OCI-LY7 (cell line): ENCODE results near the gene TP63.

Source experiments
- EZH2phosphoT487 ChIP-seq: fragments of 200-600 bp; sonication (generic); IDR thresholded peaks from 2 replicates; pipeline ENCODE4 v1.6.1; 2018; ENCODE audit warnings: low read depth, borderline replicate concordance, mild to moderate bottlenecking, mixed run types, antibody characterized with exemption, low read length, moderate library complexity, mixed read lengths
- TF ChIP-seq, protein P1 (sequence below): fragments of 200-600 bp; sonication (generic); conservative IDR thresholded peaks from 2 replicates; pipeline ENCODE4 v1.5.1; 2014; ENCODE audit warnings: mild to moderate bottlenecking, antibody characterized with exemption, low read length, moderate library complexity, mixed read lengths

DNA sequence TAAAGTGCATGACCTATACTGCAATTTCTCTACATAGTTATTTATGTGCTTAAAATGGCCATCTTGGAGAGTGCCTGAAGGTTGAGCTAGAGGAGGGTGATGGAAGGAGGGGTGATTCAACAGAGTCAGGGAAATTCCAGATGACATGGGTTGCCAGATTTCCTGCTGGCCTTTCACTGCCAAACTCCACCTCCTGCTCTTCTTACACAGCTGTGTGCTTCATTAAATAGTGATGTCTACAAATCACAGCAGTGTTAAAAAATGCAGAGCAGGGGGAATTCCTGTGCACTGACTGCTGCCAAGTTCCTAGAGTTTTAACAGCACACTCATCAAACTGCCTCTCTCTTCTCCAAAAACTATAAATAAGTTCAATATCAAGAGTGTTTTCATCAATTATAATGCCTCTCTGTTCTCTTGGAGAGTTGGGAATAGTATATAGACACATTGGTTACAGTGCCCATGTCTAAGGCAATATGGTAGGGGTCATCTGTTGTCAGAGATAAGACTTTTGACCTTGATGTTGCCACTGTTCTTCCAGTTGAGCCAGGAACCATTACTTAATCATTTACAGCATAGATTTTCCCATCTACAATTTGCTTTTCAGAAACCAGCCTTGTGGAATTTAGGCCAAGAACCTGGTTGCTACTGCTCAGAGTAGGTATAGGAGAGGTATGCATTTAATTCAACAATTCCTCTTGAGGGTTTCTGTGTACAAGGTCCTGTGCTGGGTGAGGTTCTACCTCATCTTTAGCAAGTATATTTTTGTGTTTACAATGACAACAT is 79.6 kb downstream of the TP63 start:
- TF ChIP-seq, protein P1, sequence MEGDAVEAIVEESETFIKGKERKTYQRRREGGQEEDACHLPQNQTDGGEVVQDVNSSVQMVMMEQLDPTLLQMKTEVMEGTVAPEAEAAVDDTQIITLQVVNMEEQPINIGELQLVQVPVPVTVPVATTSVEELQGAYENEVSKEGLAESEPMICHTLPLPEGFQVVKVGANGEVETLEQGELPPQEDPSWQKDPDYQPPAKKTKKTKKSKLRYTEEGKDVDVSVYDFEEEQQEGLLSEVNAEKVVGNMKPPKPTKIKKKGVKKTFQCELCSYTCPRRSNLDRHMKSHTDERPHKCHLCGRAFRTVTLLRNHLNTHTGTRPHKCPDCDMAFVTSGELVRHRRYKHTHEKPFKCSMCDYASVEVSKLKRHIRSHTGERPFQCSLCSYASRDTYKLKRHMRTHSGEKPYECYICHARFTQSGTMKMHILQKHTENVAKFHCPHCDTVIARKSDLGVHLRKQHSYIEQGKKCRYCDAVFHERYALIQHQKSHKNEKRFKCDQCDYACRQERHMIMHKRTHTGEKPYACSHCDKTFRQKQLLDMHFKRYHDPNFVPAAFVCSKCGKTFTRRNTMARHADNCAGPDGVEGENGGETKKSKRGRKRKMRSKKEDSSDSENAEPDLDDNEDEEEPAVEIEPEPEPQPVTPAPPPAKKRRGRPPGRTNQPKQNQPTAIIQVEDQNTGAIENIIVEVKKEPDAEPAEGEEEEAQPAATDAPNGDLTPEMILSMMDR: no peak
- TF ChIP-seq EZH2phosphoT487: no peak
